Vagina (tissue), 2 donors: ENCODE data around the gene CARD8.

Source experiments
- POLR2A ChIP-seq, 2 donors: fragments of 450-650 bp; IDR thresholded peaks; one replicate each; pipeline ENCODE4 v1.6.1; 2017; ENCODE audit warnings: antibody characterized with exemption in 2 of 2, mild to moderate bottlenecking in 2 of 2, moderate library complexity in 2 of 2
- POLR2AphosphoS5 ChIP-seq, 2 donors: sonication (generic); formaldehyde crosslinking; IDR thresholded peaks; one replicate each; pipeline ENCODE4 v1.9.0; 2017; ENCODE audit warnings: antibody characterized with exemption in 2 of 2, mild to moderate bottlenecking in 2 of 2, low read depth in 1 of 2; ENCODE audit not compliant: insufficient read depth in 1 of 2
- TF ChIP-seq, protein P1 (sequence below), 3 experiments: fragments of 450-650 bp in 2 of 3; fragments of 200-600 bp in 1 of 3; sonication (generic) in 1 of 3; IDR thresholded peaks; one replicate each; pipeline ENCODE4 v1.5.1; 2017 to 2019; ENCODE audit warnings: antibody characterized with exemption in 3 of 3, mild to moderate bottlenecking in 2 of 3, moderate library complexity in 2 of 3

DNA sequence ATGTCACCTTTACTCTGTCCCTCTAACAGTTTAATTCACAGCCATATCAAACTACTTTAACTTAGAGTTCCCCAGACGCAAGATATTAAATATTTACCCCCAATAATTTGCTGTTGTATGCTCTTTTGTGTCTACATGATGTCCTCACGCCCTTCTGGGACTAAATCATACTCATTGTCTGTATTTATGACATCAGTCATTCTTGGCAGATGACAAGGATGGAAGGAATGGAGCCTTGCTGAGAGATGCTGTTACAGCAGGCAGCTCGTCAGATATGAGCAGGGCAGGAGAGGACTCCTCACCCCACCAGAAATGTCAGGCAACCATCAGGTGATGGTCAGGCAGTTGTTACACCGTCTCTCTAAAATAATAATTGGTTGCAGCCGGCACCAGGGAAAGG is 41.8 kb downstream of the CARD8 start:
- TF ChIP-seq POLR2AphosphoS5 (IDR thresholded peaks at IDR 0.05; ENCODE audit: insufficient read depth in 1 of 2, low read depth in 1 of 2), result no peak
- TF ChIP-seq POLR2A (IDR thresholded peaks at IDR 0.05), result no peak
- TF ChIP-seq, protein P1, sequence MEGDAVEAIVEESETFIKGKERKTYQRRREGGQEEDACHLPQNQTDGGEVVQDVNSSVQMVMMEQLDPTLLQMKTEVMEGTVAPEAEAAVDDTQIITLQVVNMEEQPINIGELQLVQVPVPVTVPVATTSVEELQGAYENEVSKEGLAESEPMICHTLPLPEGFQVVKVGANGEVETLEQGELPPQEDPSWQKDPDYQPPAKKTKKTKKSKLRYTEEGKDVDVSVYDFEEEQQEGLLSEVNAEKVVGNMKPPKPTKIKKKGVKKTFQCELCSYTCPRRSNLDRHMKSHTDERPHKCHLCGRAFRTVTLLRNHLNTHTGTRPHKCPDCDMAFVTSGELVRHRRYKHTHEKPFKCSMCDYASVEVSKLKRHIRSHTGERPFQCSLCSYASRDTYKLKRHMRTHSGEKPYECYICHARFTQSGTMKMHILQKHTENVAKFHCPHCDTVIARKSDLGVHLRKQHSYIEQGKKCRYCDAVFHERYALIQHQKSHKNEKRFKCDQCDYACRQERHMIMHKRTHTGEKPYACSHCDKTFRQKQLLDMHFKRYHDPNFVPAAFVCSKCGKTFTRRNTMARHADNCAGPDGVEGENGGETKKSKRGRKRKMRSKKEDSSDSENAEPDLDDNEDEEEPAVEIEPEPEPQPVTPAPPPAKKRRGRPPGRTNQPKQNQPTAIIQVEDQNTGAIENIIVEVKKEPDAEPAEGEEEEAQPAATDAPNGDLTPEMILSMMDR (IDR thresholded peaks at IDR 0.05), result no peak
